ENCODE measurements around the gene ABCB1.
"Not testable (repeated sequence)": the region's sequence is repeated elsewhere in the genome, so short reads cannot be mapped to it uniquely, and the experiment has no call there.

Gene ABCB1

GRCh38 chr7:87574630-87575029 lies 26.1 kb downstream of the ABCB1 start:
- no peak for DNase-seq

- not testable (repeated sequence) for DNase-seq
These were observed 28.2 kb downstream of the ABCB1 start for GRCh38 chr7:87572513-87572912.

- no peak for DNase-seq
These were observed 30.5 kb downstream of the ABCB1 start for GRCh38 chr7:87570178-87570577.

DNA sequence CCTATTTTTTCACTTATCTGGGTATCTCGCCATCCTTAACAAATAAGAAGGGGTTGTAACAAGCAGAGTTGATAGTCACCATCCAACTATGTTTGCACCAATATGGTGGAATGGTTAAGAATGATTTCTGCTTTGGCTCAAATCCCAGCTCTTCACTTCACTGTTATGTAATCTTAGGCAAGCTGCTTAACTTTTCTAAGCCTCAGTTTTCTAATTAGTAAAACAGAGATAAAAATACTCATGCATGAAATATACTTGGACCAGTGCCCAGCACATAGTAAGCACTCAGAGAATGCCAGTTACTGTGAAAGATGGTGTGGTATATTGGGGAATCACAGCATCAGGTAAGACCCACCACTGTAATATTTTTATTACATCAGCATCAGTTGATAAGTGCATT lies 33.6 kb downstream of the ABCB1 start:
- DNase-seq, result no peak

- no peak for DNase-seq
These were observed 34.3 kb downstream of the ABCB1 start for GRCh38 chr7:87566311-87566900.

- DNase-seq, result no peak
These were observed 34.8 kb downstream of the ABCB1 start for GRCh38 chr7:87565877-87566276.

- peak; percentile 11 to 29 for DNase-seq
These were observed 36.3 kb downstream of the ABCB1 start for GRCh38 chr7:87564296-87564963.

DNA sequence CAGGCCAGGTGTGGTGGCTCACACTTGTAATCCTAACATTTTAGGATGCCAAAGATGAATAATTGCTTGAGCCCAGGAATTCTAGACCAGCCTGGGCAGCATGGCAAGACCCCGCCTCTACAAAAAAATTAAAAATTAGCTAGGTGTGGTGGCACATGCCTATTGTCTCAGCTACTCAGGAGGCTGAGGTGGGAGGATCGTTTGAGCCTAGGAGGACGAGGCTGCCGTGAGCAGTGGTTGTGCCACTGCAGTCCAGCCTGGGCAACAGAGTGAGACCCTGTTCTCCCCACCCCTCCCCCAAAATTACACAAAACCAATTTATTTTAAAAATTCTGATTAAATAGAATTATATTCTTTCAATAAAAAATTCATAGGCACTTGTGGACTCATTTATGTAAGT lies 39.0 kb downstream of the ABCB1 start:
- no peak for DNase-seq

GRCh38 chr7:87561102-87561501 lies 39.6 kb downstream of the ABCB1 start:
- DNase-seq, result no peak

DNA sequence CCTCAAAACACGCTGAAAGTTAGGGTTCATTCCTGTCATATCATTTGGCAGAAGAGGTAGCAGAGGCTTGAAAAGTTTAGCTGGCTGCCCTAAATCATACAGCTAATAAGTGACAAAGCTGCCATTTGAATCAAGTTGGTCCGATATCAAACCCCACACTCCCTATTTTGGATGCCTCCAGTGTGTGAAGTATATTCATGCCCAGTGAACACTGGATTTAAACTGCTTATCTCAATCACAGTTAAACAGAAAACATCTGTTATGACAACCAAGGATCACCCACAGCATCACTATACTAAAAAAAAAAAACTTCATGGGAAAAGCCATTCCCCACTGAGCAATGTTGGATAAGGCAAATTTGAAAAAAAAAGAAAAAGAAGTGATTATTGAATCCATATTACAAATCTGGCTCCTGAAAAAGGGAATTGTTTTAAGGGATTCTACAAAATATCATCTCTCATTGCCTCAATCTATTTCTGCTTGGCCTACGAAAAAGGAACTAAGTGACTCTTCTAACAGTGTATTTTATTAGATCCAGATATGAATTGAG lies 48.3 kb downstream of the ABCB1 start:
- no peak for DNase-seq

GRCh38 chr7:87548123-87548919 lies 52.4 kb downstream of the ABCB1 start:
- DNase-seq, result no peak

DNA sequence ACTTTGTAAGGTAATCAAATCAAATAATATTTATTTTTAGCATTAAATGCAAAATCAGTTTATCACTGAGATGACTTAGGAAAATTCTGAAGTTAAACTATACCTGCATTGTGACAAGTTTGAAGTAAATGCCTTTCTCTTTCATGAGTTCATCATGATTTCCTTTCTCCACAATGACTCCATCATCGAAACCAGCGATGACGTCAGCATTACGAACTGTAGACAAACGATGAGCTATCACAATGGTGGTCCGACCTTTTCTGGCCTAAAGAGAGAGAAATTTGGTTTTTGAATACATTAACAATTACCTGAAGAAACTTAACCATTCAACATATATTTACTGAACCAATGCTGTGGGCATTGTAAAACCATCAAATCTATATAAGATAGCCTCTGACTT lies 54.9 kb downstream of the ABCB1 start:
- DNase-seq, result no peak

GRCh38 chr7:87543623-87544022 lies 57.1 kb downstream of the ABCB1 start:
- no peak for DNase-seq

- no peak for DNase-seq
These were observed 59.0 kb downstream of the ABCB1 start for GRCh38 chr7:87541648-87542047.

DNA sequence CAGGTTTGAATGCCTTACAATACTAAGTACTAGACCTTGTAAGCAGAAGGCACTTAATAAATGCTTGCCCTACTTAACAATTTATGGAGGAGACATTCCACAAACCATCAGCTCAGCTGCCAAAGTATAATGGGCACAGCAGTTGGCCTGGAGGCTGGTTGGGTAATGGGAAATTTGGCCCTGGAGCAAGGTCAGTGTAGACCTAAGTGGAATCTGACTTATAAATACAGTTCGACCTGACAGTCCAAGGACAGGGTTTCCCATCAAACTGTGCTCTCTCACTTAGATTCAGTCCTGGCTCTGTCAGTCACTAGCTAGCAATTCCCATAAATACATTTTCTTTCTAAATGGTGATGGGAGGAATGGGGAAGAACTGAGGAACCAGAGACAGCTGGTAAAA lies 62.6 kb downstream of the ABCB1 start:
- DNase-seq, result no peak

DNA sequence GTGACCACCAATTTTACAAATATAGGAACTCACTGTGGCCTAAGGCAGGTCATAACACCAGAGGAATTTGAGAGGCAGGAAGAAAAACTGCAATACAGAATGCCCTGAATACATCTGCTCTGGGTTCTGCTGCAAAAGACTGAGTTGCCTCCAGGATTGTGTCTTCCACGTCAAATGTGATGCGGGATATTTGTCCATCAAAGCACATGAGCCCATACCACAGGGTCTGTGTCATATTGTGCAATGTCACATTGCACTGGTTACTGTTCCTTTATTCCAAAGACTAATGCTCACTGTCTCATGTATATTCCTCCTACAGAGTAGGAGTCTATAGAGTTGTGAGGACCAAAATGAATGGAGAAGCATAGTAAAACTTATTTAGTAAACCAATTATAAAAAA lies 66.6 kb downstream of the ABCB1 start:
- DNase-seq, result no peak

DNA sequence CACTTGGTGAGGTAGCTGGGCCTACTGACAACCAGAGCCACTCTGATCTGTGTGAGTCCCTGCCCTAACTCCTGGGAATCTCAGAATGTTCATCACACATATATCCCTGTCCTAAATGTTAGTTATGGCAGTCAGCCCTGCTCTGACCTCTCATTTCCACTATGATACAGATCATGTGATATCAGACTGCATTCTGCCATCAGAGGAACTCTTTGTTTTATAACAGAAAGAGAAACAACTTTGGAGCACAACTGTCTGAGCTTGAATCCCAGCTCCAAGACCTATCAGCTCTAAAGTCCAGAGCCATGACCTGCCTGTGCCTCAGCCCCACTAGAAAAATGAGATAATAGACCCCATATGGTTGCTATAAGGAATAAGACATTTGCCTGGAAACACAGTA lies 70.6 kb downstream of the ABCB1 start:
- DNase-seq, result no peak

DNA sequence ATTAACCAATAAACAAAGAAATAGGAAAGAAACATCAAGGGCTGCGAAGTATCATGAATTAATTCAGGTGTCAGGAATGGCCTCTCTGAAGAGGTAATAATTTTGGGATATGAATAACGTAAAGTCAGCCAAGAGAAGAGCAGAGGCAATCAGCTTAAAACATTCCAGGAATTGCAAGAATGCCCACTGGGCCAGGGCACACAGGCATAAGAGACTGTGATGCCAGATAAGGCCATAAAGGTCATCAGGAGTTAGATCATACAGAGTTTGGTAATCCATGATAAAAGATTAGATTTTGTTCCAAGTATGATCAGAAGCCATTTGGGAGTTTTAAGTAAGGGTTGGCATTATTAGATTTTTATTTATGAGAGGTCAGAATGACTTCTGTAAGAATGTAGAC lies 72.0 kb downstream of the ABCB1 start:
- DNase-seq, result no peak

- DNase-seq, result no peak
These were observed 81.9 kb downstream of the ABCB1 start for GRCh38 chr7:87518735-87519134.

GRCh38 chr7:87517891-87518290 lies 82.8 kb downstream of the ABCB1 start:
- DNase-seq, result no peak

GRCh38 chr7:87517136-87517815 lies 83.4 kb downstream of the ABCB1 start:
- no peak for DNase-seq

GRCh38 chr7:87513735-87514335 lies 86.8 kb downstream of the ABCB1 start:
- no peak for DNase-seq

GRCh38 chr7:87512906-87513305 lies 87.8 kb downstream of the ABCB1 start:
- no peak for DNase-seq

All from CD4-positive, alpha-beta T cell treated with Interferon alpha-2 for 1 hour (primary cell).